Spleen (tissue), 11 donors: ENCODE measurements around the gene KLHL21. TPM values are rescaled to one million over a fixed set of nuclear protein-coding genes. Genes with fewer than 3 reads are reported as not detected.
A peak's percentile ranks its signal among the peaks of the same experiment; 100 is the strongest.

Experiments used
- DNase-seq: peaks from one replicate; pipeline ENCODE4 v3.0.0-alpha.2; 2020
- H3K27ac ChIP-seq, 8 donors: fragments of 200-600 bp; sonication (generic) in 7 of 8; 1 replicate in 4 of 8; 2 replicates in 4 of 8; pipeline versions ENCODE4 v1.5.0 to v1.8.0; 2016 to 2021; ENCODE audit warnings: inconsistent platforms in 4 of 8, mild to moderate bottlenecking in 4 of 8, moderate library complexity in 1 of 8
- H3K27me3 ChIP-seq, 7 donors: fragments of 200-600 bp; sonication (generic) in 6 of 7; replicated peaks in 1 of 7; 1 replicate in 4 of 7; 2 replicates in 3 of 7; pipeline versions ENCODE4 v1.5.0 to v1.8.0; 2016 to 2021; ENCODE audit warnings: inconsistent platforms in 3 of 7, mild to moderate bottlenecking in 1 of 7
- H3K36me3 ChIP-seq, 6 donors: fragments of 200-600 bp; sonication (generic) in 5 of 6; 1 replicate in 4 of 6; 2 replicates in 2 of 6; pipeline versions ENCODE4 v1.5.0 to v1.8.0; 2016 to 2021; ENCODE audit warnings: inconsistent platforms in 2 of 6
- H3K4me1 ChIP-seq, 6 donors: fragments of 200-600 bp; sonication (generic) in 5 of 6; 1 replicate in 3 of 6; 2 replicates in 3 of 6; pipeline versions ENCODE4 v1.5.0 to v1.8.0; 2016 to 2021; ENCODE audit warnings: inconsistent platforms in 3 of 6
- H3K4me3 ChIP-seq, 8 donors: fragments of 200-600 bp; sonication (generic) in 7 of 8; 1 replicate in 4 of 8; 2 replicates in 4 of 8; pipeline versions ENCODE4 v1.5.0 to v1.8.0; 2016 to 2021; ENCODE audit warnings: inconsistent platforms in 4 of 8, mild to moderate bottlenecking in 4 of 8, moderate library complexity in 2 of 8
- H3K9me3 ChIP-seq, 8 donors: fragments of 200-600 bp; sonication (generic) in 7 of 8; 1 replicate in 4 of 8; 2 replicates in 4 of 8; pipeline versions ENCODE4 v1.5.0 to v1.8.0; 2016 to 2021; ENCODE audit warnings: inconsistent platforms in 4 of 8
- POLR2A ChIP-seq, 3 donors: fragments of 450-650 bp; IDR thresholded peaks; one replicate each; pipeline ENCODE4 v1.5.1; 2017; ENCODE audit warnings: antibody characterized with exemption in 3 of 3, mild to moderate bottlenecking in 1 of 3
- POLR2AphosphoS5 ChIP-seq, 3 donors: sonication (generic); formaldehyde crosslinking; IDR thresholded peaks; one replicate each; pipeline ENCODE4 v1.5.1; 2017; ENCODE audit warnings: antibody characterized with exemption in 3 of 3
- WGBS, 5 donors: extraction: QIAGEN DNeasy Blood & Tissue Kit in 3 of 5; methylation state at CpG; one replicate each; pipeline versions ENCODE4 v1.1.5 to v1.1.7; 2013 to 2018; 5-methylcytosine and 5-hydroxymethylcytosine counted together
- intact Hi-C: fragments of 100-400 bp; cut with DNase I; formaldehyde crosslinking; loops from one replicate; pipeline ENCODE4 v1.15.0; 2023; ENCODE audit warnings: low total_unique reads
- polyA plus RNA-seq, 3 donors: library from polyadenylated mRNA; stranded (reverse); fragments of 200-250 nt; gene quantifications; one replicate each; pipeline ENCODE4 v1.2.1, GENCODE V29; 2013
- total RNA-seq, 7 donors: library from RNA; depleted of rRNA in 3 of 7; stranded (reverse); fragments of >200 nt in 3 of 7; fragmentation: NEBNext Ultra II Directional in 4 of 7; extraction: Animal tissue kit (Norgen Biotek cat#: 25700) in 4 of 7; gene quantifications; one replicate each; pipeline versions ENCODE4 v1.1.0 to v1.2.1, GENCODE V29; 2016 to 2021
- TF ChIP-seq, protein P1 (sequence below), 11 experiments: fragments of 200-600 bp in 7 of 11; fragments of 450-650 bp in 4 of 11; sonication (generic) in 4 of 11; IDR thresholded peaks in 8 of 11; conservative IDR thresholded peaks in 3 of 11; 1 replicate in 7 of 11; 2 replicates in 4 of 11; pipeline versions ENCODE4 v1.4.0 to v1.8.0; 2016 to 2021; ENCODE audit warnings: antibody characterized with exemption in 11 of 11, inconsistent platforms in 4 of 11, mild to moderate bottlenecking in 1 of 11
- donor health status: healthy with polysubstance abuse.
- donor health status: DM: no; HTN: no; CAD: no; lungs with moderate emphysema.
- donor health status: DM: no; HTN: no; CAD: no.
- donor health status: Bipolar disorder and iron deficiency.
- donor health status: healthy.
- donor health status: DM: no; HTN: no; CAD: no.
- donor health status: DM: yes; HTN: yes; CAD: no.

KLHL21 gene
- total and polyA plus RNA-seq, 10 donors = 5.0 to 41.5 (median 22.4) TPM

DNA sequence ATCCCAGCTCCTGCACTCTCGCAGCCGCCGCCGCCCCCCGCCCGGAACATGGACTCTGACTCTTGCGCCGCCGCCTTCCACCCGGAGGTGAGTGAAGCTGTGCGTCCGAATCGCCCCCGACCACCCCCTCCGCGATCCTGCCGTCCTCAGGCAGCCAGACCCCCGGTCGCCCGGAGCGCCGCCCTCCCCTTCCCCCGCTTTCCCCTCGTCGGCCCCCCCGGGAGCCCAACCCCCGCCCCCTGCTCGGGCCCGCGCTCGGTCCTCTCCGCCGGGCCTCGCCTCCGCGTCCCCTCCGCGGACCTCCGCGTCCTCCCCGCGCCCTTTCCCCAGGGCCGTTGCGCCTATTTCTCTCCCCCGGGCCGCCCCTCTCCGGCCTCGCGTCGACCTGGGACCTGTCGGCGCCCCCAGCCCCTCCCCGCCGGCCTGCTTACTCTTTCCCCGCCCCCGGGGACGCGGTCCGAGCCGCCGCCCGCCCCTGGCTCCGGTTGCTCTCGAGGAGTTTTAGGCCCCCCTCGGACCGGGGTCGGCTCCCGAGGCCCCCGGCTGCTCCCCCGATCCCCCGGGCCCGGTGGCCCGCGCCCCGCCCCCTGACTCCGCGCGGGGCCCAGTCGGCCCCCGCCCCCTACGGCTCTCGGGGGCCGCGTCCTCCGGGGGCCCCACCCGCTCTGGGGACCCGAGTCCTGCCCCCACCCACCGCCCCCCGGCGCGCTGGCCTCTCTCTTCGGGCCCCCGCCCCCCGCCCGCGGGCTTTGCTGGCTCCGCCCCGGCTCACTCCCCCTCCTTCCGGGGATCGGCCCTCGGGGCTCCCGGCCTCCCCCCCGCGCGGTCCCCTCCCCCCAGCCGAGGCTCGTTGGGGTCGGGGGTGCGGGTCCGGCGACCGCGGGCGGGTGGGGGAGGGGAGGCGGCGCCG, 11.6 kb upstream of the KLHL21 start:
- WGBS, 5 donors = 0 to 2% (median 1%) methylated on average over 8 to 111 of the region's 117 CpGs
- intact Hi-C loops = no loop called here

DNA sequence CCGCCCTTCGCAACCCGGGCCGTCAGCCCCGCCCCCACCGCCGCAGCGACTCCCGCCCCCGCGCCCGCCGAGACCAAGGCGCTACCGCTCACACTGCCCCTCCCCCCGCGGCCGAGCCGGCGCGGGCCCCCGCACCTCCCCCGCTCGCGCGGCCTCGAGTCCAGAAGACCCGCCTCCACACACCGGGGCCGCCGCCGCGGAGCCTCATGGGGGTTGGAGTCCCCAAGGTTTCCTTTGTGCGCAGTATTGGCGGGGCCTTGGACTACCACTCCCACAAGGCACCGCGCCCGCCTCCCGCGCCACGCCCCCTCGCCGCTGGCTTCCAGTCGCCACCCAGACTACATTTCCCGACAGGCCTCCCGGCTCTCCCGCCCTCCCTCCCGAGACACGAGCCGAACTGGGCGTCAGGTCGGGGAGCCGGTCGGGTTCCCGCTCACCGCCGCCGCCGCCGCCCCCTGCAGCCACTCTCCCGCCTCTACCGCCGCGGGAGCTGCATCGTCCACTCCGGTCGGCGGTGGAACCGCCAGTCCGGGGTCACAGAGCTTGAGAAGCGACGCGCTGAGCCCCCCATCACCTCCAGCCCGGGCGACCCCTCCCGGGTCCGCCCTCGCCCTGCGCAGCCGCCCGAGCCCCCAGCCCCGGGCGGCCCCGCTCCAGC, 10.8 kb upstream of the KLHL21 start, which contains the start of gene PHF13:
TSS of gene PHF13 (plus strand) at position 371 of the 658 bp plus-strand sequence. CDS start 336 bp downstream, outside the sequence.
- WGBS, 5 donors = 0 to 1% (median 0%) methylated on average over 35 to 84 of the region's 84 CpGs
- intact Hi-C loops = no loop called here
- Histone ChIP-seq H3K36me3 (peaks cover 0 to 19% (median 0%) of the 10 kb centered on the region in 6 donors), H3K27ac (peak within 1 kb of the TSS; percentile 73 to 97 (median 94)), H3K4me3 (peak within 1 kb of the TSS; percentile 87 to 99 (median 95)), H3K4me1 (peaks cover 10 to 53% (median 27%) of the 10 kb centered on the region in 6 donors), H3K9me3 (no peaks in the 10 kb centered on the region), H3K27me3 (peaks cover 0 to 8% (median 0%) of the 10 kb centered on the region in 7 donors)
- DNase-seq = peak; percentile 100
- peak; percentile 79 to 92 (median 83) for TF ChIP-seq POLR2AphosphoS5 (IDR thresholded peaks at IDR 0.05)
- TF ChIP-seq POLR2A (IDR thresholded peaks at IDR 0.05) = no peak
- TF ChIP-seq, protein P1, sequence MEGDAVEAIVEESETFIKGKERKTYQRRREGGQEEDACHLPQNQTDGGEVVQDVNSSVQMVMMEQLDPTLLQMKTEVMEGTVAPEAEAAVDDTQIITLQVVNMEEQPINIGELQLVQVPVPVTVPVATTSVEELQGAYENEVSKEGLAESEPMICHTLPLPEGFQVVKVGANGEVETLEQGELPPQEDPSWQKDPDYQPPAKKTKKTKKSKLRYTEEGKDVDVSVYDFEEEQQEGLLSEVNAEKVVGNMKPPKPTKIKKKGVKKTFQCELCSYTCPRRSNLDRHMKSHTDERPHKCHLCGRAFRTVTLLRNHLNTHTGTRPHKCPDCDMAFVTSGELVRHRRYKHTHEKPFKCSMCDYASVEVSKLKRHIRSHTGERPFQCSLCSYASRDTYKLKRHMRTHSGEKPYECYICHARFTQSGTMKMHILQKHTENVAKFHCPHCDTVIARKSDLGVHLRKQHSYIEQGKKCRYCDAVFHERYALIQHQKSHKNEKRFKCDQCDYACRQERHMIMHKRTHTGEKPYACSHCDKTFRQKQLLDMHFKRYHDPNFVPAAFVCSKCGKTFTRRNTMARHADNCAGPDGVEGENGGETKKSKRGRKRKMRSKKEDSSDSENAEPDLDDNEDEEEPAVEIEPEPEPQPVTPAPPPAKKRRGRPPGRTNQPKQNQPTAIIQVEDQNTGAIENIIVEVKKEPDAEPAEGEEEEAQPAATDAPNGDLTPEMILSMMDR (IDR thresholded peaks at IDR 0.05 in 8 of 11, conservative IDR thresholded peaks at IDR 0.05 in 3 of 11) = peak in 2 of 11 experiments; percentile 13 to 29

More for the DNA sequence above, 11.6 kb upstream of the KLHL21 start:
- DNase-seq = peak; percentile 94
- H3K4me1 ChIP-seq = peaks cover 10 to 53% (median 27%) of the 10 kb centered on the region in 6 donors
- peaks cover 0 to 25% (median 0%) of the 10 kb centered on the region in 6 donors for H3K36me3 ChIP-seq
- peak overlapping the region; percentile 87 to 99 (median 95) for H3K4me3 ChIP-seq
- TF ChIP-seq, protein P1 (IDR thresholded peaks at IDR 0.05 in 8 of 11, conservative IDR thresholded peaks at IDR 0.05 in 3 of 11) = no peak
- TF ChIP-seq POLR2A (IDR thresholded peaks at IDR 0.05) (no peak), POLR2AphosphoS5 (IDR thresholded peaks at IDR 0.05) (no peak)
- peaks cover 0 to 8% (median 0%) of the 10 kb centered on the region in 7 donors for H3K27me3 ChIP-seq
- H3K9me3 ChIP-seq = no peaks in the 10 kb centered on the region
- peak overlapping the region; percentile 72 to 97 (median 94) for H3K27ac ChIP-seq

DNA sequence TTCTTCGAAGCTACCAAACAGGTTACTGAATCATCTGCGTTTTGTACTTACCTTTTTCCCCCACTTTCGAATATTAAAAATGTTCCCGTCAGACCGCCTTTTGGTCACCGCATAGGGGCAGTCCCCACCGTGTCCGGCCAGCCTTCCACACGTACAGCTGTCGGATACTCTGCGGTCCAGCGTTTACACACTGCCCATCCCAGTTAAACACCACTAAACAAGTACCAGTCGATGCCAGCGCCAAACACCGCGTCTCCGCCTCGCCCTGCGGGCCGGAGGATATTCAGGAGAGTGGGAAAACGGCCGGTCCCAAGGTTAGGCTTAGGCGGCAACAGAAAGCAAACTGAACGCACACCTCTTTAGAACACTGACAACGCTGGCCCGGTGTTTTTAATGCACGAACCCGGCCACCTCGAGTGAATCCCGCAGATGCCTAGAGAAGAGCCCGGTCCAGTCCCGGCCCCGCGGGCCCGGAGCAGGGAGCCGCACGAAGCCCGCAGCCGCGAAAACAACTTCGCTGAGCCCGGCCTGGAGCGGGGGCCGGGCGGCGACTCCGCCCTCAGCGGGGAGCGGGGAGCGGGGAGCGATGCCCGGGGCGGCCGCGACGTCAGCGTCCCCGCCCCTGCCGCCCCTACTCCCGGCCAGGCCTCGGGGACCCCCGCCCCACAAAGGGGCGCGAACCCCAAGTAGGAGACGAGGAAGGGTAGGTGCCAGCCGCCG, 10.1 kb upstream of the KLHL21 start:
- peaks cover 10 to 53% (median 27%) of the 10 kb centered on the region in 6 donors for H3K4me1 ChIP-seq
- WGBS, 5 donors = 0 to 1% (median 1%) methylated on average over 50 to 67 of the region's 67 CpGs

More for the DNA sequence above, 10.1 kb upstream of the KLHL21 start:
- Histone ChIP-seq H3K27ac (peak overlapping the region; percentile 73 to 97 (median 94)), H3K9me3 (no peaks in the 10 kb centered on the region), H3K4me3 (peak overlapping the region; percentile 87 to 99 (median 95)), H3K36me3 (peaks cover 0 to 12% (median 0%) of the 10 kb centered on the region in 6 donors), H3K27me3 (peaks cover 0 to 8% (median 0%) of the 10 kb centered on the region in 7 donors)
- no peak for DNase-seq
- TF ChIP-seq POLR2A (IDR thresholded peaks at IDR 0.05) (no peak), POLR2AphosphoS5 (IDR thresholded peaks at IDR 0.05) (peak in 1 of 3 donors; percentile 52)
- TF ChIP-seq, protein P1 (IDR thresholded peaks at IDR 0.05 in 8 of 11, conservative IDR thresholded peaks at IDR 0.05 in 3 of 11) = peak in 1 of 11 experiments; percentile 11
- intact Hi-C loops = no loop called here
